HG03139 (cell line): Measurements from ENCODE around the gene FBRSL1.

ENCODE experiments used
- ATAC-seq: cut with Tn5 transposase; IDR thresholded peaks from one replicate; pipeline ENCODE4 v1.9.1; 2021; ENCODE audit not compliant: unreplicated experiment

The FBRSL1 gene

DNA sequence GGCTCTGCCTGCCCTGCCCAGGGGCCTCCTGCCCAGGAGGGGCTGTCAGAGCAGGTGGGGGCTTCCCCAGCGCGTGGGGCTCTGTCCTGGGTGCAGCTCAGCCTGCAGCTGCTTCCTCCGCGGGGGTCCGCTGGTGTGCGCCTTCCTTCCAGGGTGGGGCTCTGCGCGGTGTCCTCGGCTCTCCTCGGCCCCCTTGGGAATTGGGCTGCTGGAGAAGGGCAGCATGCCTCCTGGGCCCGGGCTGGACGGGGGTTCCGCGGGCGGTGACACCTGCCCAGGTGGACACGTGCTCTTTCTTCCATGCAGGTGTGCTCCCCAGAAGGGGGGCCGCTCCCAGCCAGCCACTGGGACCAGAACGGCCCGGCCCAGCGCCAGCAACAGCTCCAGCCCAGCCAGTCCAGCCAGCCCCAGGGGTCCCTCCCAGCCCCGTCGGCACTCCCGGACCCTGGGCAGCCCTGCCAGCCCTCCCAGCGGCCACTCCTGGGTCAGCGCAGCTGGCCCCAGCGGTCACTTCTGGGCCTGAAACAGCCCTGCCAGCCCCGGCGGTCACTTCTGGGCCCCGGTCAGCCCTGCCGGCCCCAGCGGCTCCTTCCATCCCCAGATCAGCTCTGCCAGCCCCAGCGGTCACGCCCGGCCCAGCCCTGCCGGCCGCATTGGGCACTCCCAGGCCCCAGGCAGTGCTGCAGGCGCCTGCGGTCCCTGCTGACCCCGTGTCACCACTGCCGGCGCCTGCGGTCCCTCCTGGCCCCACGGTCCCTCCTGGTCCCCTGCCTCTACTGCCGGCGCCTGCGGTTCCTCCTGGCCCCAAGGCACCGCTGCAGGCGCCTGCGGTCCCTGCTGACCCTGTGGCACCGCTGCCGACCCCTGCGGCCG is 19.1 kb downstream of the FBRSL1 start:
- ATAC-seq, result no peak

DNA sequence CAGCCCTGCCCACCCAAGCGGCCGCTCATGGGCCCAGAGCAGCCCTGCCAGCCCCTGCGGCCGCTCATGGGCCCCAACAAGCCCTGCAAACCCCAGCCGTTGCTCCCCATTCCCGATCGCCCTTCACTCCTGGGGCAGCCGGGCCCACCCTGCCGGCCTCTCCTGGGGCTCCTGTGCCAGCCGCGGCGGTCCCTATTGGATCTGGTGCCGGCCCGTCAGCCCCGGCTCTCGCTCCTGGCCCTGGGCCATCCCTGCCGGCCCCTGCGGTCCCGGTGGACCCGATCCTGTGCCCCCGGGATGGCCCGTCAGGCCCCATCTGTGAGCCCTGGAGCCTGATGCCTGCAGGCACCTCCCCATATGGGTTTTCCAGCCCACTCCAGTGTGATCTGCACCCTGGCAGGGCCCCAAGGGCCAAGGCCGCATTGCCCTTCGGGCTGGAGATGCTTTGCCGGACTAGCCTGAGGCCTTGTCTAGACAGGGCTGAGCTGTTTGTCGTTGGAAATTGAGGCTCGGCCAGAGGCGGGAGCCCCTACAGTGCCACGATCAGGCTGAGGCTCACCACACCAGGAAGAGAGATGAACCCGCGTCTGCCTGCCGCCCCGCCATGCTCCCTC is 20.3 kb downstream of the FBRSL1 start:
- ATAC-seq, result no peak

DNA sequence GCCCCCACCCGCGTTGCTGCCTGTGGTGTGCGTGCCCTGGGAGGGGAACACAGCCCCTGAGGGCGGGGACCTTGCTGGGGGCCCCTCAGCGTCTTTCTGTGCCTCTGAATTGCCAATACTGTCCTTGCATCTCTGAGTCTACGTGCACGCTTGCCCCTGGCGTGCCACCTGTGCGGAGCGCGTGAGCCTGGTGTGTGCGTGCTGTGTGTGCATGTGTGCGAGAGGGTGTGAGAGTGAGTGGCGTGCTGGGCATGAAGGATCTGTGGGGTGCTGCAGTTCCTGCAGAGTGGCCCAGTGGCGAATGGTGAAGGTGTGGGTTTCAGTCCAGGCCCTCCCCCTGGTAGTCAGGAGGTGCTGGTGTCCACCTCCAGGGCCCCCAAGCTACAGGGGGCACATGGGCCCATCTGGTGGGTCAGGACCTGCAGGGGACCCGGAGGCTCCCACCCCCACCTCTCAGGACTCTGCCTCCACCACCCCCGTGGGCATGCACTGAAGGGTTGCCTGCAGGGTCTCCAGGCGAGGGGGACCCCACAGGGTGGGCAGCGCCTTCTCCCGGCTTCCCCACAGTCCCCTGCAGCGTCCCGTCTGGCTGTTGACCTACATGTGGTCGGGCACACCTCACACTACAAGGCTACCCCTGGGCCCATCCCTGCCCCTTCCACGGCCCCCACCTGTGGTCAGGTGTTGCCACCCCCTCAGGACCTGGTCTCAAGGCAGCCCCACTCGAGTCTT is 21.0 kb downstream of the FBRSL1 start:
- no peak for ATAC-seq

DNA sequence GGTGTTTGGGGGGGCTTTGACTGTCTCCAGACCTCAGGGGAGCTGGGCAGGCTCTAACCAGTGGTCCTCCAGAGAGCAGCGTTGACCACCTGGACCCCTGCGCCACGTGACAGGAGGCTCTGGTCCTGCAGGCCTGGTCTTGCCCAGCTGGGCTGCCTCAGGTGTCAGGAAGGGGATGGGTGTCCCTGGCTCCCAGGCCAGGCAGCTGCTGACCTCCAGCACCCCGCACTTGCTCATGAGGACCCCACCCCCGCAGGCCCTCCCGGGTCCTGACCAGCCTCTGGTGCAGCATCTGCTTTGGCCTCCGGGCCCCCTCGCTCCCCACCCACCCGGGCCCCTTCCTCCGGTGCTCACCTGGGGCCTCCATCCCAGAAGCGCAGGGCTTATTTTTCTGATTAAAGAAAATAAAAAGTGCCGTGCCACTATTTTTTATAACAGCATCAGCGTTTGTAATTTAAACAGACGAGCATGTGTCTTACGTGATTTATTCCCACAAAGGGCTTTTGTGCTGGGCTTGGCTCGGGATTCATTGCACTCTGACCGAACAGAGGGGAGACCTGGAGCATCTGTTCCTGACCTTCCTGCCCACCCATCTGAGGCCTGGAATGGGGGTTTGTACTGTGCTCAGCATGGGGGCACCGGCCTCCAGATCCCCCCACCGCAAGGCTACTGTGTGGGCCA is 21.7 kb downstream of the FBRSL1 start:
- ATAC-seq, result no peak

DNA sequence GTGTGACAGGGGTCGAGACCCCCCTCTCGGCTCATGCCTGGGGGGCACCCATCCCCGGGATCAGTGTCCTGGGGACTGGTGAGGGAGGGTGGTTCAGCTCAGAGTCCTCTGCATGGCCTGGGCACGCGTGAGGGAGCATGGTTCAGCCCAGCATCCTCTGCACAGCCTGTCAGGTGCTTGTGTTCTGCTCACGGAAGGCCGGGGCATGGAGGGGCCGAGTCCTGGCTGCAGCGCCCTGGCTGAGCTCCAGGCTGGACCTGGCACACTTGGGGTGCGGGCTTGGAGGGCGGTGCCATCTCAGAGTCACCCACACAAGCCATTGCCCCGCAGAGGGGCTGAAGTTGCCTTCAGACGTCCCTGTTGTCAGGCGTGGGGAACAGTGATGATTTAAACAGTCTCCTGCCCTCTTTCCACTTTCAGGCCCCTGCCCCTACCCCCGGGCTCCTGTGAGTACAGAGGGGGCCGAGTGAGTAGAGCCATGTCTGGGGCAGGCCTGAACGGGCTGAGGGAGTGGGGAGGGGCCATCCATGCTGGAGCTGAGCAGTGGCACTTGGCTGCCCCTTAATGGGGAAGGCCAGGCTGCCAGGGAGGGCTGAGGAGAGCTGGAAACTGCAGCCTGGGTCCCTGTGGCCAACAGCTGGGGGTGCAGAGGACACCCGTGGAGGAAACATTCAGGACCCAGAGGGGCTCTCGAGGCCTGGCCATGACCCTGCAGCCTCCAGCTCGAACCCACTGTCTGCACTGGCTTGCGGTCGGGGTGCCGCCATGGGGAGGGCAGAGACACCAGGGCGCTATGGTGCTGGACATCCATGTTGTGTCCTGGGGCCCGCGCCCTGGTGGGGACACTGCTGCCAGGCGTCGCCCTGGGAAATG is 22.5 kb downstream of the FBRSL1 start:
- ATAC-seq, result no peak

DNA sequence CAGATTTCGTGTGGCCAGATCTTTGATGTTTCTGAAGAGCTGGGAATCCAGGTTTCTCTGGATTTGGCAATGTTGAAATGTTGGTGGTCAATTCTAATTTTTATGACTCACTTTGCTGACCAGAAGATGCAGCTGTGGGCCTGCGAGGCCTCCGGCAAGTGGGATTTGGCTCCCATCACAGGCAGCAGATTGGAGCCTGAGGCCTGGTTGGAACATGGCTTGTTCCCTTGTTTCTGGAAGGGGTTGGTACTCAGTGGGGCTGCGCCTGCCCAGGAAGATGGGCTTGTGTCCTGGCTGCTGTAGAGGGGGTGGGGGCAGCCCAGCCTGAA is 23.1 kb downstream of the FBRSL1 start:
- ATAC-seq, result no peak

DNA sequence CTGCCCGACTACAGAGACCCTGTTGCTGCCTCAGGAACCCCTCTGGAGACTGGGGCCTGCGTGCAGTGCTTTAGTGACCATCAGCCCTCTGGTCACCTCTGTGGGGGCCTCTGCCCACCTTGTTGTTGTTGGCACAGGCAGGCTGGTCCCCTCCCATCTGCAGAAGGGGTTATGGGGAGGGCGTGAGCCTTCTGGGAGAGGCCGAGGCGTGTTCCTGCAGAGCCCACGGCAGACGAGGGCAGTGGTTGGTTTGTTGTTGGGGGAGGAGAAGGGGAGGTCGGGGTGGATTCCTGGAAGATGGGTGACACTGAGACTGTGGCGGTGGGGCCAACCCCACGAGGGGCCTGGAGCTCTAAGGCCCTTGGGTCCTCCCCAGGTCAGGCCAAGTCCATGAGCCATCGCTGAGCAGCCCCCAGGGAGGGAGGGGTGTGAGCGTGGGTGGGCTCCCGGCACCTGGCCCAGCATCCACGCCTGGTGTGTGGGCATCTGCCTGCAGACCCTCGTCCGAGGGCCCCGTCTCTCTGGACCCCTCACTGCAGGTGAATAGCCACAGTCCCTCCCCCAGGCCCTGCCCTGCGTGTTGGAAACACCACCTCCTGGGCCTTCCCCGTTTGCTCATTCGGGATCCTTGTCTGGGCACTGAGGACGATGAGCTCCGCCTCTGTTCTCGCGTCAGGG is 23.6 kb downstream of the FBRSL1 start:
- ATAC-seq, result no peak

DNA sequence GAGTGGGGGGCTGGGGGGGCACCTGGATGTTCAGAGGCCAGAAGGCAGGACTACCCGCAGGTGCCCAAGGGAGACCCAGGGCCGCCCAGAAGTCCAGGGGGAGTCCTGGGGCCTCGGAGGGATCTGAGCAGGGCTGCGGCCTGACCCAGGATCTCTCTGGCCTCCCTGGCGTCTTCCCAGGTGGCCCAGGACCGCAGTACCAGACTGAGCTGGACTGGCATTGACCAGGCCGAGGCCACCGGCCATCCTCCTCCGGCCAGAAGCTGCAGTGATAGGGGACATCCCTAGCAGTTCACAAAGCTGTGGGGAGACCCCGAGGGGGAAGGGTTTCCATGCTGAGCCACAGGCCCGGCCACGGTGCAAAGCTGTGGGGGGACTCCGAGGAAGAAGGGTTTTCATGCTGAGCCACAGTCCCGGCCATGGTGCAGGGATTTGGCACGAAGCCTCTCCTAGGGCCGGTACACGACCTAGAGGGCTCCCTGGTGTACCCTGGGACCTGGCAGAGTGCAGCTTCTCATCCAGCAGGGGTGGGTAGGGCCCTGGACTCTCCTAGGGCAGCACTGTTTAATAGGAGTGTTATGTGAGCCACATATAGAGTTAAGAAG is 24.4 kb downstream of the FBRSL1 start:
- ATAC-seq, result no peak

DNA sequence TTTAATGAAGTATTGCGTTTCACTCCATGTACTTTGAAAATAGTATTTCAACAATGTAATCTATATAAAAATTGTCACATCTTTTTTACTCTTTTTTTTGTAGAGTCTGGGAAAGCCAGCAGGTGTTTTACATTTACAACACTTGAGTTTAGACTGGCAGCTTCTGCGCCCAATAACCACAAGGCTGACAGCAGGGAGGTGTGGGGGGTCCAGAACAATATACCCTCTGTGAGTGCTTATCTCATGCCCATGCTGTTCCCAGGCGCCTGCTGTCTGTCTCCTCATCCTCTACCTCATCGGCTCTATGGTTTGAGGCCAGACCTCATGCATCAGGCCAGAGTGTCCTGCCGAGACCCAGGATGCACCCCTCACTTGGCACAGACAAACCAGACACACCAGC is 24.9 kb downstream of the FBRSL1 start:
- ATAC-seq, result no peak

DNA sequence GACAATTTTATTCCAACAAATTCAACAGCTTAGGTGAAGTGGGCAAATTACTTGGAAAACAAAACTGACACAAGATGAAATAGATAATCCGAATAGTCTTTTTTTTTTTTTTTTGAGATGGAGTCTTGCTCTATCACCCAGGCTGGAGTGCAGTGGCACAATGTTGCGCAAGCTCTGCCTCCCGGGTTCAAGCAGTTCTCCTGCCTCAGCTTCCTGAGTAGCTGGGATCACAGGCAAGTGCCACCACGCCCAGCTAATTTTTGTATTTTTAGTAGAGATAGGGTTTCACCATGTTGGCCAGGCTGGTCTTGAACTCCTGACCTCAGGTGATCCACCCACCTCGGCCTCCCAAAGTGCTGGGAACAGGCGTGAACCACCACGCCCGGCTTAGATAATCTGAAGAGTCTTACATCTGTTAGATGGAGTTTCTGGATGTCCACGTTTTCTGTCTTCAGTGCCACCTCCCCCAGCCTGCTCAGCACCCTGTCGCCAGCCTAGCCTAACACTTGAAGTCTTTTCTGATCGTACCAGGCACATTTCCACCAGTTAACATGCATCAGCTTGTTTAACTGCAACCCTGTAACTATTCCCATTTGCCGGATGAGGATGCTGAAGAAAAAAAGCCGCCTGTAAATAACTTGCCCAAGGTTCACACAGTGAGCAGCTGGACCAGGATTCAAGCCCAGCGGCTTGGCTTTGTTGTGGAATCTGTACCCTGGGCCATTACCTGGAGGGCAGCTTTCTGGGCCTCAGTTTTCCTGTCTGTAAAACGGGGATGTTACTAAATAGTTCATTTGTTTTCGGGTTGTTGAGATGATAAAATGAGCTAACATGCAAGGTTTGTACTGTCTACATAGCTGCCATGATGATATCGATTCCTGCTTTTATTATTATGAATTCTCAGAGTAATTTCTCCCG is 26.4 kb downstream of the FBRSL1 start:
- no peak for ATAC-seq

DNA sequence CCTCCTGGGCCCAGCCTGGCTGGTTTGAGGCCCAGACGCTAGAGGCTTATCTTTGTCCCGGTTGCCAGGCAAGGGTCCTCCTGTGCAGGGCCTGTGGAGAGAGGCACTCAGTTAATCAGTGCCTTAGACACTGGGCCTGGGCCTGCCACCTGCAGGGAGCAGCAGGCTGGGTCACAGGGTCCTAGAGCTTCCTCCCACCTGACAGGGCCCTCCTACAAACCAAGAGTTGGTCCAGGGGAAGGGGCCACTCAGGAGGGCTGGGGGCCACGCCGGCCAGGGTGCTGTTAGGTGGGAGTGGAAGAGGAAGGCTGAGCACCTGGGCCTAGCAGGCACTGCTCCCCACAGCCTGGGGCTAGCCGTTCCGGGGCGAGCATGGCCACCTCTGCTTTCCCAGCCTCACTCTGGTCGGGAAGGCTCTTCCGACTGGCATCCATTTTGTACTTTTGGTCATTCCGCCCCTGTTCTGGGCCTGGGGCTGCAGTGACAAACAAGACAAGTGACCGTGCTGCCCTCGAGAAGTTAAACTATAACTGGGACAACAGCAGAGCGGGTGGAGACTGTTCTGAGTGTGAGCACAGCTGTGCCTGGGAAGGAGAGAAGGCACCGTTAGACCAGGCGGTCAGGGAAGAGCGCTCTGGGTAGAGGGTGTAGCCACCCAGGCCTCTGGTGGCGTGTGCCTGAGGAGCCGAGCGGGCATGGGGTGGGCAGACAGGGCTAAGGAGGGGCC is 27.2 kb downstream of the FBRSL1 start:
- no peak for ATAC-seq

DNA sequence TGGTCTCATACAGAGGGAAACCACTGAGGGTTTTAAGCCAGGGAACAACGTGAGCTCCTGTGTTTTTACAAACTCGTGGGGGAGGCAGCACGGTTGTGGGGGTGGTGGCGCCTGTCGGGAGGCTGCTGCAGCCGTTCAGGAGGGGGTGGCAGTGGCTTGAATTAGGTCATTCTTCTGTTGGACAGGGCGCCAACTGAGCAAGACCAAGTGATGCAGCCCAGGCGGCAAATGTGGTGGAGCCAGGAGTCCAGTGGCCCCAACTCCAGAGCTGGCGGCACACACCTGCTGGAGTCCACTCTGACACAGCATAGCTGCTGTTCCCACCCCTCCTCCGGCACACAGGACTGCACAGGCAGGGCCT is 27.8 kb downstream of the FBRSL1 start:
- ATAC-seq, result no peak

DNA sequence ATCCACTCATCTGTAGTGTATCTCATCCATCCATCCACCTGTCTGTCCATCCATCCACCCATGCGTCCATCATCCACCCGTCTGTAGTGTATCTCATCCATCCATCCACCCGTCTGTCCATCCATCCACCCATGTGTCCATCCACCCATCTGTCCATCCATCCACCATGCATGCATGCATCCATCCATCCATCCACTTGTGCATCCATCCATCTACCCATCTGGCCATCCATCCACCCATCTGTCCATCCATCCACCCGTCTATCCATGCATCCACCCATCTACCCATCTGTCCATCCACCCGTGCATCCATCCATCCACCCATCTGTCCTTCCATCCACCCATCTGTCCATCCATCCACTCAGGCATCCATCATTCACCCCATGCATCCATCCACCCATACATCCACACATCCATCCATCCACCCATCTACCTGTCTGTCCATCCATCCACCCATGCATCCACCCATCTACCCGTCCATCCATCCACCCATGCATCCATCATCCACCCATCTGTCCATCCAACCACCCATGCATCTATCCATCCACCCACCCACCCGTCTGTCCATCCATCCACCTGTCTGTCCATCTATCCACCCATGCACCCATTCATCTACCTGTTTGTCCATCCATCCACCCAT is 28.5 kb downstream of the FBRSL1 start:
- no peak for ATAC-seq

DNA sequence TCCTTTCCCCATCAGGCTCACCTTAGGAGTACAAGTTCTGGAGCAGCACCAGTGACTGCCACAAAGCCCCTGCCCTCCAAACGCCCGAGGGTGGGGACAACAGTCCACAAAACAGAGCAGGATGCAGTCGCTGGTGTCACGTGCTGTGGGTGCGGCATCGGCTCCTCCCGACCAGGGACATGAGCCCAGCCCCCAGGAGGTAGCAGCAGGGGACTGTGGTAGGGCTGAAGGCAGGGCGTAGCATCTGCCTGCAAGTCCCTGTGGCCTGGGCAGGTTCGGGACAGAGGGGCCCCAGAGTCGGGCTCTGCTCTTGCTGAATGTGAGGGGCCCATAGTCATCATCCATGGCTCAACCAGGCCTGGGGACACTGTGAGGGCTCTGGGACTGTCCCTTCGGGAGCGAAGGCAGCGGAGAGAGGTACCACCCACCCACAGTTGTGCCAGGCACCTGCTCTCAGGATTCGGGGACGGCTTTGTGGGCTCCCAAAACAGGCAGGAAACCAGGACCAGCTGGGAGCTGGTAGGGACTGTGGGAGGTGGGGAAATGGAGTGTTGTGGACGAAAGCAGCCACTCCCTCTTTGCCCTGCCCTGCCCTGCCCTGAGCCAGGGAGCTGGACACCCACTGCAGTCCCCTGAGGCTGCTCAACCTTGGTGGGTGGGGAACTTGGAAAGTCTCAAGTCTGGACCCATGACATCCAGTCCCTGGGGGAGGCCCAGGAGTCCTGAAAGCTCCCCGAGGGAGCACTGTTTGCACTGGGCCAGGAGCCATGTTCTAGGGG is 30.7 kb downstream of the FBRSL1 start:
- ATAC-seq, result no peak

DNA sequence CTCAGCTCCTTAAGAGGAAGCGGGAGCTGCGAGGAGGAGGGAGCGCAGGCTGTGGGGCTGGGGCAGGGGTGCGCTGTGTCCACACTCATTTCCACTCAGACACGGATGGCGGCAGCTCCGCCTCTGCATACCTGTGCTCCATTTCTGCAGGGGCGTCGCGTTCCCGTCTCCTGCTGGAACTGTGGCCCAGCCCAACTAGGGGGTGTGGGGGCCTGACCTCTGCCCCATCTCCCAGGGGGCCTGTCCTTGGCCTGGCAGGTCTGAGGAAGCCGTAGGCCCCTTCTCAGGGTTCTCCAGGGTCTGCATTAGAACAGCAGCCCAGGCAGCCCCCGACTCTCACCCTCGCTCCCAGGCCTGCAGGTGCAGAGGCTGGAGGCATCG is 31.2 kb downstream of the FBRSL1 start:
- no peak for ATAC-seq

DNA sequence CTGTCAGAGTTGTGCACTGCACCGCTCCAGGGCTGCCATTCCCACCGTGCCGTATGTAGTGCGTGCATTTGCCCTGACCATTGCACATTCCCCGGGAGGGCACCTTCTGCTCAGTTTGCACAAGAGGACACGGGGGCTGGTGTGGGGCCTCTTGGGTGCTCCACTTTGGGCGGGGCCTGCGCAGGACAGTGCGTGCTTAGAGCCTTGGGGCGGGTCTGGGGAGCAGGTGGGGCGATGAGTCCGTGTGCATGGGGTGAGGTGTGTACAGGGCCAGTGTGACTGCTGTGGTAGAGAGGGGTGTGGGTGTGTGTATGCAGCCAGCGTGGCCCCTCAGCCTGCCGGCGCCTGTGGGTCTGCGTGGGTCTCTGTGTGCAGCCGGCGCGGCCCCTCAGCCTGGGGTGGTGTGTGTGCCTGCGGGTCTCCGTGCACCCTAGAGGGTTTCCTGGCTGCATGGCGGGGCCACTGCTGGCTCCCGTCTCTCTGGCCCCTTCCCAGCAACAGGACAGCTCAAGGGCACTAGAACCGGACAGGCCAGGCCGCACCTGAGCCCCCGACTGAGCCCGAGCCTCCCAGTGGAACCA is 31.9 kb downstream of the FBRSL1 start:
- no peak for ATAC-seq
